GM12892 (cell line): ENCODE results near the gene CCDC92B.

ENCODE experiments used
- POLR2A ChIP-seq: IDR thresholded peaks from 2 replicates; pipeline ENCODE4 v1.6.1; 2011; ENCODE audit warnings: low read depth, low read length, control low read depth
- POLR2AphosphoS5 ChIP-seq: IDR thresholded peaks from 2 replicates; pipeline ENCODE4 v1.6.1; 2011; ENCODE audit warnings: low read depth, low read length, control low read depth
- TAF1 ChIP-seq: IDR thresholded peaks from 2 replicates; pipeline ENCODE4 v1.6.1; 2011; ENCODE audit warnings: low read depth, mild to moderate bottlenecking, control low read depth, low read length, borderline replicate concordance

DNA sequence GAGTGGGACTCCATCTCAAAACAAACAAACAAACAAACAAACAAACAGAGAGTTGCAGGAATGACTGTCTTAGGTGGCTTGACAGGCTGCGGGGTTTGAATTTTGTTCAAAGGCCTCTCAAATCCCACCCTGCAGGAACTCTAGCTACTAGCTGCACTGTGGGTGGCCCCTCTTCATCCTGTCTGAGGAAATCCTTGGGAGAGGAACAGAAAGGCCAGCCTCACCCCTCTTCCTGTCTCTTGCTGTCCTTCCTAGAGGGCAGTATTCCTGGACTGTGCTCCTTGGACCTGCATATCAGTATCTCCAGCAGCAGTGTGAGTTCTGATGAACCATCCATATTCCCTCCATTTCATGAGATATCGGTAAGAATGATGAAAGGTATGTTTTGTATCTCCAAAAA is 2.0 kb upstream of the CCDC92B start:
- TF ChIP-seq TAF1 (no peak), POLR2A (no peak), POLR2AphosphoS5 (no peak)
